HG03457 (cell line): Measurements from ENCODE around the gene NR2C2AP.
"Not testable (repeated sequence)": the region's sequence is repeated elsewhere in the genome, so short reads cannot be mapped to it uniquely, and the experiment has no call there.

Source experiments
- ATAC-seq: cut with Tn5 transposase; IDR thresholded peaks from one replicate; pipeline ENCODE4 v1.9.1; 2021; ENCODE audit warnings: moderate number of reproducible peaks; ENCODE audit not compliant: unreplicated experiment

Gene NR2C2AP, protein sequence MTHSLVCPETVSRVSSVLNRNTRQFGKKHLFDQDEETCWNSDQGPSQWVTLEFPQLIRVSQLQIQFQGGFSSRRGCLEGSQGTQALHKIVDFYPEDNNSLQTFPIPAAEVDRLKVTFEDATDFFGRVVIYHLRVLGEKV

GRCh38 chr19:19203012-19203856, at the start of gene NR2C2AP:
Gene NR2C2AP, minus strand, starts transcription at chr19:19203414. Its CDS starts 354 bp downstream, at chr19:19203060.
- no peak for ATAC-seq

GRCh38 chr19:19250196-19250801, 47.1 kb upstream of the NR2C2AP start:
- no peak for ATAC-seq

GRCh38 chr19:19240476-19240875, 37.3 kb upstream of the NR2C2AP start:
- ATAC-seq: no peak

- no peak for ATAC-seq
These were observed 36.5 kb upstream of the NR2C2AP start for GRCh38 chr19:19239675-19240074.

- ATAC-seq: no peak
These were observed 35.1 kb upstream of the NR2C2AP start for GRCh38 chr19:19238126-19238894.

GRCh38 chr19:19236173-19236572, 33.0 kb upstream of the NR2C2AP start:
- no peak for ATAC-seq

DNA sequence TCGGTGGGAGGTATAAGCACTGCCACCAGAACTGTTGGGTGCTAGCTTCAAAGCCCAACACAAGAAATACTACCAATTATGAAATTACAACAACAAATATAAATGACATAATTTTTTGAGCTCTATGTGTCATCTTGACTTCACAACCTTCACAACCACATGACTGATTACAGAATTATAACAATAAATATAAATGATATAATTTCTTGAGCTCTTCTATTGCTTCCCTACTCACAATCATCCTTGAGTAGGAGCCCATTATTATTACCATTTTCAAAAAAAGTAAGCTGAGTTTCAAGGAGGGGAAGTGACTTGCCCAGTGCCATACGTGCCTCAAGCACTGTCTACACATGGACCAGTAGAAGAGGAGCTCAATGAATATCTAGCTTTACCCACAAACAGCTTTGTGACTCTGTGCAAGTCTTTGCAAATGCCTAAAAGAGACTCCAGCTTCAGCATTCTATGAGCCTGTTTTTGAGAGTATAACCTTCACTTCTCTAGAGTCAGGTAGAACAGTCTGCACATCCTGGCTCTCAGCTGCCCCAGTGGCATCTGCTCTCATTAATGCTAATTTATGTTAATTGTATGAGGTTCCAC, 31.1 kb upstream of the NR2C2AP start:
- ATAC-seq: no peak

- ATAC-seq: no peak
These were observed 29.1 kb upstream of the NR2C2AP start for GRCh38 chr19:19232261-19232721.

DNA sequence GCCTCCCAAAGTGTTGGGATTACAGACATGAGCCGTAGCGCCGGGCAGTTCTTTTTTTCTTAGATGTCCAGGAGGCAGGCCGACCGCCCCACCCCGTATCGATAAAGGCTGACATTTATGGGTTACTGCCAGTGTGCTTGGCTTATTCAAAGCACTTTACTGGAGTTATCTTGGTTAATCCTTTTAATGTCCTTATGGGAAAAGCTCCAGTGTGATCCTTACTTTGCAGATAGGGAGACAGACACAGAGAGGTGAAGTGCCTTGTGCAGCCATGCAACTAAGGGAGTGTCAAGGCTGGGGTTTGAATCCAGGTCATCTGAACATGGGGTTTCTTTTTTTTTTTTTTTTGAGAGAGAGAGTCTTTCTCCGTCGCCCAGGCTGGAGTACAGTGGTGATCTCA, 27.8 kb upstream of the NR2C2AP start:
- ATAC-seq: no peak

GRCh38 chr19:19229701-19230100, 26.5 kb upstream of the NR2C2AP start:
- no peak for ATAC-seq

DNA sequence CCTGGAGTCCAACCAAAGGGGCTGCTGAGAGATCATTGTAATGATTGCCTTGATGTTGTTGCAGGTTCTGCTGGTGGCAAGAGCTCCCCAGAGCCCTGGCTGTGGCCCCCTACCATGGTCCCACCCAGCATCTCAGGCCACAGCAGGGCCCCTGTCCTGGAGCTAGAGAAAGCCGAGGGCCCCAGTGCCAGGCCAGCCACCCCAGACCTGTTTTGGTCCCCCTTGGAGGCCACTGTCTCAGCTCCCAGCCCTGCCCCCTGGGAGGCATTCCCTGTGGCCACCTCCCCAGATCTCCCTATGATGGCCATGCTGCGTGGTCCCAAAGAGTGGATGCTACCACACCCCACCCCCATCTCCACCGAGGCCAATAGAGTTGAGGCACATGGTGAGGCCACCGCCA, 24.0 kb upstream of the NR2C2AP start:
- no peak for ATAC-seq

GRCh38 chr19:19226663-19227062, 23.4 kb upstream of the NR2C2AP start:
- ATAC-seq: no peak

DNA sequence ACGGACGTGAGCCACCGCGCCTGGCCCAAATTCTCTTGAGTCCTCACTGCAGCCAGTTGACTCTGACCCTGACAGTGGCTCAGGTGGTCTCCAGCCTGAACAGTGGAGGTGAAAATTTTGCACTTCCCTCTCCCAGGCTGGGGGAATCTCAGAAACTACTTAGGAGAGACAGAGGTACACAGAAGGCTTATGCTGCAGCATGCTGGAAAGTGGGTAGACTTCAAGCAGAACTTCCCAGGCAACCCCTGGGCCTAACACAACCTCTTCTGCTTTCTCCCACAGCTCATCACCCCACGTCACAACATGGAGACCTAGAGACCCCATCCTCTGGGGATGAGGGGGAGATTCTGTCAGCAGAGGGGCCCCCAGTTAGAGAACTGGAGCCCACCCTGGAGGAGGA, 23.0 kb upstream of the NR2C2AP start:
- ATAC-seq: no peak

GRCh38 chr19:19224852-19225494, 21.8 kb upstream of the NR2C2AP start:
- ATAC-seq: no peak

- ATAC-seq: no peak
These were observed 21.1 kb upstream of the NR2C2AP start for GRCh38 chr19:19224150-19224851.

DNA sequence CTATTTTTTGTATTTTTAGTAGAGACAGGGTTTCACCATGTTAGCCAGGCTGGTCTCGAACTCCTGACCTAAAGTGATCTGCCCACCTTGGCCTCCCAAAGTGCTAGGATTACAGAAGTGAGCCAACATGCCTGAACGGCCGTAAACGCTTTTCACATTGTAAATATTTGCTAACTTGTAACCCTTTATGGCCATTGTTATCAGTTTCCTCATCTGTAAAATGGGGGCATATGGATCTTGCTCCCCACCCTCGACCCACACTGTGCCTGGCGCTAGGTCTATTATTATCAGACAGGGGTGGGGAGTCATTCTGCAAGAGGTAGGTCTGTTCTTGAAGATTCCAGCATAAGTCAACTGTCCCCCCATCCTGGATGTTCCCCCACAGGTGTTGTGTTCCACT, 20.4 kb upstream of the NR2C2AP start:
- no peak for ATAC-seq

GRCh38 chr19:19223060-19223459, 19.8 kb upstream of the NR2C2AP start:
- ATAC-seq: no peak

DNA sequence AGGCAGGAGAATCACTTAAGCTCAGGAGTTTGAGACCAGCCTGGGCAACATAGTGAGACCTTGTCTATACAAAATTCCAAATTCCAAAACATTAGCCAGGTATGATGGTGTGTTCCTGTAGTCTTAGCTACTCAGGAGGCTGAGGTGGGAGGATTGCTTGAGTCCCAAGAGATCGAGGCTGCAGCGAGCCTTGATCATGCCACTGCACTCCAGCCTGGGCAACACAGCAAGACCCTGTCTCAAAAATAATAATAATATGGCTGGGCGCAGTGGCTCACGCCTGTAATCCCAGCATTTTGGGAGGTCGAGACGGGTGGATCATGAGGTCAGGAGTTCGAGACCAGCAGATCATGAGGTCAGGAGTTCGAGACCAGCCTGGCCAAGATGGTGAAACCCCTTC, 17.8 kb upstream of the NR2C2AP start:
- not testable (repeated sequence) for ATAC-seq

GRCh38 chr19:19218911-19219310, 15.7 kb upstream of the NR2C2AP start:
- no peak for ATAC-seq

DNA sequence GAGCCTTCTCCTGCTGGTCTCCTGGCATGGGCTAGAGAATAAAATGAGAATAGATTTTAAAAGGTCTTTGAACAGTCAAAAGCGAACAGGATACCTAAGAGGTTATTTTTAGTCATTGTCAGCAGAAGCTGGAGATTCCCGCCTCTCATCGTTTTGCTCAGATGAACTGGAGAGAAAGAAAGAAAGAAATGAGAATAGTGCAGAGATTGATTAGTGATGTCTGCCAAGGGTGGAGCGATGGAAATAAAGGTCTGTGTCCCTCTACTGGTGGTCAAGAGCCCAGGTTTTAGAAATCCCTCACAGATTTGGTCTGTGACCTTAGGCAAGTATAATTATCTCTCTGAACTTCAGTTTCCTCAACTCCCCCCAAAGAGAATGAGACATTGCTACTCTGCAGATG, 13.9 kb upstream of the NR2C2AP start:
- ATAC-seq: no peak
